ENCODE measurements around the gene TTN.

TTN gene

DNA sequence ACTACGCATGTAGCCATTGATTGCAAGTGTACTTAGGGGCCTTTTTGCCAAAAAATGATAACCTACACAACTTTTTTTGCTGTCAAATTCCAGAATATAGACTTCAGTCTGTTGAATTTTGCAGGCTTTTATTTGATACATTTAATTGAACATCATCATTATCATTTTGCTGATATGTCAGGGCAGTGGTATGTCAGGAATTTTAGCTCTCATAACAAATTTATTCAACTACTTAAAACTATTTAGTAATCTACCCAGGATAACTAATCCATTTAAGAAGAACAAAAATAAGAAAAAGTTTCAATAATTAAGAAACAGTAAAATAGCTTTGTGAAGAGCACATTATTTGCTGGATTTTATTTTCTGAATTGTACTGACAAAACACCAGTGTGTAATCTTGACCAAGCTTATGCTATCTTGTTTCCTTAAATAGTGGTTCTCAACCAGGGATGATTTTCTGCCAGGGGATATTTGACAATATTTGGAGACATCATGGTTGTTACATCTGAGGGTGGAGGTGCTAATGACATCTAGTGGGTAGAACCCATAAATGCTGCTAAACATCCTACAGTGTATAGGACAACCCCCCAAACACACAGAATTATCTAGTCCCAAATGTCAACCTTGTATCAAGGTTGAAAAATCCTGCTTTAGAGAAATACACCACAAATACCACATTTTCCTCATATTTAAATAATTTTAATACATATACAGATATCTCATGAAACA, 12.1 kb upstream of the TTN start:
- H3K4me3 ChIP-seq (ENCODE audit: low read length), result no peak overlapping the region
- DNase-seq (ENCODE audit: low read depth), result no peak
- TF ChIP-seq, protein P1, sequence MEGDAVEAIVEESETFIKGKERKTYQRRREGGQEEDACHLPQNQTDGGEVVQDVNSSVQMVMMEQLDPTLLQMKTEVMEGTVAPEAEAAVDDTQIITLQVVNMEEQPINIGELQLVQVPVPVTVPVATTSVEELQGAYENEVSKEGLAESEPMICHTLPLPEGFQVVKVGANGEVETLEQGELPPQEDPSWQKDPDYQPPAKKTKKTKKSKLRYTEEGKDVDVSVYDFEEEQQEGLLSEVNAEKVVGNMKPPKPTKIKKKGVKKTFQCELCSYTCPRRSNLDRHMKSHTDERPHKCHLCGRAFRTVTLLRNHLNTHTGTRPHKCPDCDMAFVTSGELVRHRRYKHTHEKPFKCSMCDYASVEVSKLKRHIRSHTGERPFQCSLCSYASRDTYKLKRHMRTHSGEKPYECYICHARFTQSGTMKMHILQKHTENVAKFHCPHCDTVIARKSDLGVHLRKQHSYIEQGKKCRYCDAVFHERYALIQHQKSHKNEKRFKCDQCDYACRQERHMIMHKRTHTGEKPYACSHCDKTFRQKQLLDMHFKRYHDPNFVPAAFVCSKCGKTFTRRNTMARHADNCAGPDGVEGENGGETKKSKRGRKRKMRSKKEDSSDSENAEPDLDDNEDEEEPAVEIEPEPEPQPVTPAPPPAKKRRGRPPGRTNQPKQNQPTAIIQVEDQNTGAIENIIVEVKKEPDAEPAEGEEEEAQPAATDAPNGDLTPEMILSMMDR (conservative IDR thresholded peaks at IDR 0.05; ENCODE audit: low read depth, low read length), result peak; percentile 5

DNA sequence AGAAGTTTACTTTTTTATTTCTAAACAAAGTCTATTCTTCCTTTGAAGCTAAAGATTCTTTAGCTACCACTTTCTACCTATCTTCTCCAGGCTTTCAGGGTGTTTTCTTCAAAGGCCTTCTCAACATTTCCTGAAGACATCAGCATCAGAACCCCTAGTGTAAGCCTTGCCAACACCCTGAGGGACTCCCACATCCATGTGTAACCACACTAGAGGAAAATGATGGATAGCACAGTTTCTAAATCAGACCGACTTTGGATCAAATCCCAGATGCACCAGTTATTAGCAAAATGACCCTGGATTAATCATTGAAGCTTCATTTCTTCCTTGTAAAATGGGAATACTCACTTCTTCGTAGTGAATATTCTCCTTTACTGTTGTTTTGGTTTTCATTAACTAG, 4.7 kb upstream of the TTN start:
- no peak for DNase-seq (ENCODE audit: low read depth)
- H3K4me3 ChIP-seq (ENCODE audit: low read length), result no peak overlapping the region
- TF ChIP-seq, protein P1 (conservative IDR thresholded peaks at IDR 0.05; ENCODE audit: low read depth, low read length), result no peak

DNA sequence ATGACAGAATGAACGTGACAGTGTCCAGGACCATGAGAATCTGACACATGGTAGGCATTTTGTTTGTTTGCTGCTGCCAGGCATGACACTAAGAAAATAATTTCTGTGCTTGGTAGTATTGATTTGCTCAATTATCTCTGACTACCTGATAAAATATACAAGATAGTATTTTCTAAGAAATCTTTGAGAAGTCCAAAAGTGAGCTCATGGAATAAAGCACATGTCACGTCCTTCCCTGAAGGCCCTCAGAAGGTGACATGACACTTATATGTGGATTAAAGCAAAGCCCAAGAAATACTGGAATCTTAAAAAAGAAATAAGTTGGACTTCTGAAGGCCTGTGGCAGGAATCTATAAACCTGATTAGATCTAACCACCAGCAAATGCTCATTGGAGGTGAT, 3.8 kb upstream of the TTN start:
- TF ChIP-seq, protein P1 (conservative IDR thresholded peaks at IDR 0.05; ENCODE audit: low read depth, low read length), result no peak
- H3K4me3 ChIP-seq (ENCODE audit: low read length), result no peak overlapping the region
- DNase-seq (ENCODE audit: low read depth), result no peak

DNA sequence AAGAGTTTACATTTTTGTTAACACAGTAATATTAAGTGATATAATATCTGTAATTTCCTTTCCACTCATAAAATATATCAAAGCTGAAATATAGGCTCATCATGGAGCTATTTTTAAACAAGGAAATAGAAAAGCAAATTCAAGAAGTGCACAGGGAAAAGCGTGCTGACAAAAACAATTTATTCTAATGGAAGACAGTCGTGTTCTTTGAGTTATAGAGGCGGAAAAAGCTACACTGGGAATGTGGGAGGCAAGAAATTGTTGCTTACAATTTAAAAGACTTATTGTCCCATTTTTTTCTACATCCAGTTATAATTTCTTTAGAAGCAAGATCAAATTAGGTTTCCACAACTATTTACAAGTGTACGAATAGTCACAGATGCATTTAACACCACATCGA, 3.2 kb upstream of the TTN start:
- DNase-seq (ENCODE audit: low read depth), result no peak
- TF ChIP-seq, protein P1 (conservative IDR thresholded peaks at IDR 0.05; ENCODE audit: low read depth, low read length), result no peak
- no peak overlapping the region for H3K4me3 ChIP-seq (ENCODE audit: low read length)

DNA sequence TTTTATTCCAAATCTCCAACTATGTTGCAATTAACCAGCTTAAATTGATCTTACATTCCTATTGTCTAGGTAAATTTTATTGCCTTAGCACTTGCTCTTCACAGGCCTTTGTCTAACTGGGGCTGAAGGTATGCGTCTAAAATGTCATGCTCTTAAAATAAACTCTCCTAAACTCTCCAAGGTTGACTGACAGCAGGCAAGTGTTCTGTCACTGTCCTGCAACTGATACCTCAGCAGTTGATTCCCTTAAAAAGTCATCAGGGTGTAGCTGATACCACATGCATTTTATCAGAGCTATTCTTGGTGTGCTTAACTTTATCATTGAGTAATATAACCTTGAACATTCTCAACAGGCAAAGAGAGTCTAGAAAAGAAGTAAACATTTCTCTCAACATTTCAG, 680 bp downstream of the TTN start:
- TF ChIP-seq, protein P1 (conservative IDR thresholded peaks at IDR 0.05; ENCODE audit: low read depth, low read length), result no peak
- no peak for DNase-seq (ENCODE audit: low read depth)
- no peak overlapping the region for H3K4me3 ChIP-seq (ENCODE audit: low read length)

DNA sequence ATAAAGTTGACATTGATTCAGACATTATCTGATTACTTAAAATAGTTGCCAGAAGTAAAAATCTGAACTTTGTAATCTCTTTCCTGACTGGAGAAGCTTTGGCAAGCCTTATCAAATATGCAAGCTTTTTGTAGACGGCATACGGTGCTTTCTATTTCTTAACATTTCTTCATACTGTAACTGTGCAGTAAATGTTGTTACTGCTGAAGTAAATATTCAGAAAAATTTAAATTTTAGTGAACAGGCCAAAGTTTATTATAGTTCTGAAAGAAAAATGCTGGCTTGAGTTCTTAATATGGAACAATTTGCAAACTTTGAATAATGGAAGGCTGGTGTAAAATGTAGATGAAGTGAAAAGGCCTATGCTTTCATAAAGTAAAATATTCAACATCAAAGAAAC, 1.8 kb downstream of the TTN start:
- TF ChIP-seq, protein P1 (conservative IDR thresholded peaks at IDR 0.05; ENCODE audit: low read depth, low read length), result no peak
- no peak for DNase-seq (ENCODE audit: low read depth)
- H3K4me3 ChIP-seq (ENCODE audit: low read length), result no peak overlapping the region

DNA sequence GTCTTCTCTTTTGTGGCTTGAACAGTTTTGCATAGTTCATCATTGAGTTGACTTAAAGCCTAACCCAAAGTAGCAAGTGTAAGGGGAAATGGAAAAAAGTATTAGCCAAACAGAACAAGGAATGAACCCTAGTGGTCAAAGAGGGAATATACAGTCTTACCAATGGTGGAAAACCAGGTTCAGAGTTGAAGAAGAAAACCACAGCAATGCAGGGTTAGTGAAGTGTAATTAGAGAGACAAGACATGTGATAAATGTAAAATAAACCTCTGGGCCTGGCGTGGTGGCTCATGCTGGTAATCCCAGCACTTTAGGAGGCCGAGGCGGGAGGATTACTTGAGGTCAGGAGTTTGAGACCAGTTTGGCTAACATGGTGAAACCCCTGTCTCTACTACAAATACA, 2.4 kb downstream of the TTN start:
- TF ChIP-seq, protein P1 (conservative IDR thresholded peaks at IDR 0.05; ENCODE audit: low read depth, low read length), result peak; percentile 52
- H3K4me3 ChIP-seq (ENCODE audit: low read length), result no peak overlapping the region
- DNase-seq (ENCODE audit: low read depth), result no peak
